ENCODE data around the gene B4GALNT2. TPM values are rescaled to one million over a fixed set of nuclear protein-coding genes. Genes with fewer than 3 reads are reported as not detected.

The B4GALNT2 gene
- total and polyA plus RNA-seq, 2 donors (not counting 3 experiments of a cell fraction or from before 2014, with no cell fraction given), result 0.11 TPM; not detected in 1

- dilution Hi-C loops (cut with MboI; ENCODE audit: extremely low pct_ligation_motif_present, low sequenced_read_pairs), result no loop called here
- H3K36me3 ChIP-seq (ENCODE audit: control insufficient read depth in 2 of 2, extremely low read depth in 1 of 2, insufficient read depth in 2 of 2, low read length in 2 of 2), result no peaks in the 10 kb centered on the region
- intact Hi-C loops (cut with micrococcal nuclease), result no loop called here
Measured at GRCh38 chr17:49198211-49198610, 65.6 kb downstream of the B4GALNT2 start.

GRCh38 chr17:49200423-49201083, 68.0 kb downstream of the B4GALNT2 start:
- no peak for FAIRE-seq

More at GRCh38 chr17:49198211-49198610, 65.6 kb downstream of the B4GALNT2 start:
- CTCF ChIA-PET, result interaction anchor here (1.1 to 15.9 kb wide), 5 partner anchors 11 to 93 kb away, joined by 8 to 212 read pairs (median 10); partner anchors contain the start of genes ABI3, GNGT2 and PHOSPHO1
- Histone ChIP-seq H3K27ac (ENCODE audit: insufficient read depth, low read depth, low read length) (no peak overlapping the region), H3K9ac (replicated peaks; ENCODE audit: extremely low read depth, insufficient read depth, low read length) (no peak overlapping the region), H3K4me2 (ENCODE audit: insufficient read depth, low read length) (no peak overlapping the region), H4K20me1 (replicated peaks; ENCODE audit: control insufficient read depth, extremely low read depth, insufficient read depth, low read length) (no peaks in the 10 kb centered on the region), H2AFZ (ENCODE audit: low read depth, low read length) (no peak overlapping the region), H3K4me3 (replicated peaks in 1 of 3; ENCODE audit: insufficient read depth in 1 of 3, low read depth in 1 of 3, low read length in 3 of 3) (no peak overlapping the region), H3K79me2 (ENCODE audit: control insufficient read depth, insufficient read depth, low read length) (no peaks in the 10 kb centered on the region), H3K9me3 (replicated peaks; ENCODE audit: control insufficient read depth, insufficient read depth, low read length) (no peaks in the 10 kb centered on the region), H3K9me1 (replicated peaks; ENCODE audit: control insufficient read depth, extremely low read depth, insufficient read depth, low read length) (no peaks in the 10 kb centered on the region), H3K27me3 (ENCODE audit: control insufficient read depth in 2 of 2, insufficient read depth in 2 of 2, low read length in 2 of 2) (no peaks in the 10 kb centered on the region), H3K4me1 (ENCODE audit: control insufficient read depth, extremely low read depth, insufficient read depth, low read length) (peaks cover 20% of the 10 kb centered on the region)
- no peak for FAIRE-seq
- TF ChIP-seq POLR2A (IDR thresholded peaks at IDR 0.05; ENCODE audit: low read depth, low read length), result no peak
- no peak for TF ChIP-seq POLR2AphosphoS5 (IDR thresholded peaks at IDR 0.05; ENCODE audit: insufficient read depth, low read depth, low read length)
- TF ChIP-seq JUN (IDR thresholded peaks at IDR 0.05; ENCODE audit: borderline replicate concordance, insufficient read depth, insufficient read length, low read depth), result no peak
- no peak for TF ChIP-seq FOS (IDR thresholded peaks at IDR 0.05; ENCODE audit: borderline replicate concordance, insufficient read depth, low read length)
- TF ChIP-seq GATA2 (IDR thresholded peaks at IDR 0.05; ENCODE audit: insufficient read depth, insufficient read length, low read depth, low read length), result no peak
- no peak for TF ChIP-seq MYC (IDR thresholded peaks at IDR 0.05; ENCODE audit: low read depth, low read length)
- POLR2A ChIA-PET, result interaction anchor here (0.6 kb wide), 1 partner anchor 534 kb away, joined by 3 read pairs; no protein-coding TSS in a partner anchor
- DNase-seq (ENCODE audit: low read depth, low spot score), result no peak
- BruUV-seq (replicated peaks), result no TSS peak

More at GRCh38 chr17:49200423-49201083, 68.0 kb downstream of the B4GALNT2 start:
- Histone ChIP-seq H4K20me1 (replicated peaks; ENCODE audit: control insufficient read depth, extremely low read depth, insufficient read depth, low read length) (no peaks in the 10 kb centered on the region), H3K9me1 (replicated peaks; ENCODE audit: control insufficient read depth, extremely low read depth, insufficient read depth, low read length) (no peaks in the 10 kb centered on the region), H3K9me3 (replicated peaks; ENCODE audit: control insufficient read depth, insufficient read depth, low read length) (no peaks in the 10 kb centered on the region), H3K27ac (ENCODE audit: insufficient read depth, low read depth, low read length) (peak overlapping the region; percentile 58), H3K36me3 (ENCODE audit: control insufficient read depth in 2 of 2, extremely low read depth in 1 of 2, insufficient read depth in 2 of 2, low read length in 2 of 2) (no peaks in the 10 kb centered on the region), H3K79me2 (ENCODE audit: control insufficient read depth, insufficient read depth, low read length) (no peaks in the 10 kb centered on the region), H3K4me3 (replicated peaks in 1 of 3; ENCODE audit: insufficient read depth in 1 of 3, low read depth in 1 of 3, low read length in 3 of 3) (no peak overlapping the region), H3K4me2 (ENCODE audit: insufficient read depth, low read length) (peak overlapping the region; percentile 30), H2AFZ (ENCODE audit: low read depth, low read length) (peak overlapping the region; percentile 92), H3K27me3 (ENCODE audit: control insufficient read depth in 2 of 2, insufficient read depth in 2 of 2, low read length in 2 of 2) (no peaks in the 10 kb centered on the region), H3K9ac (replicated peaks; ENCODE audit: extremely low read depth, insufficient read depth, low read length) (no peak overlapping the region), H3K4me1 (ENCODE audit: control insufficient read depth, extremely low read depth, insufficient read depth, low read length) (peaks cover 20% of the 10 kb centered on the region)
- BruUV-seq (replicated peaks), result no TSS peak
- ChIA-PET CTCF (interaction anchor here (0.8 to 15.9 kb wide), 8 partner anchors 8 to 90 kb away, joined by 3 to 212 read pairs (median 4); partner anchors contain the start of gene PHOSPHO1), POLR2A (no interaction called here)
- dilution Hi-C loops (cut with MboI; ENCODE audit: extremely low pct_ligation_motif_present, low sequenced_read_pairs), result no loop called here
- no peak for DNase-seq (ENCODE audit: low read depth, low spot score)
- TF ChIP-seq MYC (IDR thresholded peaks at IDR 0.05; ENCODE audit: low read depth, low read length) (no peak), CTCF (IDR thresholded peaks at IDR 0.05; ENCODE audit: extremely low read depth in 1 of 2, insufficient read depth in 1 of 2, low read depth in 1 of 2, low read length in 2 of 2) (no peak), FOS (IDR thresholded peaks at IDR 0.05; ENCODE audit: borderline replicate concordance, insufficient read depth, low read length) (no peak), JUN (IDR thresholded peaks at IDR 0.05; ENCODE audit: borderline replicate concordance, insufficient read depth, insufficient read length, low read depth) (no peak), EZH2 (IDR thresholded peaks at IDR 0.05; ENCODE audit: borderline replicate concordance, low read depth, low read length, severe bottlenecking) (no peak), POLR2A (IDR thresholded peaks at IDR 0.05; ENCODE audit: low read depth, low read length) (no peak), GATA2 (IDR thresholded peaks at IDR 0.05; ENCODE audit: insufficient read depth, insufficient read length, low read depth, low read length) (no peak), POLR2AphosphoS5 (IDR thresholded peaks at IDR 0.05; ENCODE audit: insufficient read depth, low read depth, low read length) (no peak), MAX (IDR thresholded peaks at IDR 0.05; ENCODE audit: insufficient read depth, insufficient read length) (no peak)
- intact Hi-C loops (cut with micrococcal nuclease), result loop anchor here (1.0 kb wide), 1 partner anchor 10 kb away; the partner anchor contains the start of genes ABI3 and GNGT2

Data from endothelial cell of umbilical vein (primary cell).